Measurements from ENCODE around the gene SGK1. TPM values are rescaled to one million over a fixed set of nuclear protein-coding genes. Genes with fewer than 3 reads are reported as not detected.
"Not testable (repeated sequence)": the region's sequence is repeated elsewhere in the genome, so short reads cannot be mapped to it uniquely, and the experiment has no call there.

SGK1 gene
- total and polyA plus RNA-seq, 10 of the 15 experiments (the other 5 are each of a cell fraction or from before 2014, with no cell fraction given) = 0.62 to 5.1 (median 2.9) TPM

GRCh38 chr6:134256862-134257261 lies 61.0 kb downstream of the SGK1 start:
- ChIA-PET CTCF (interaction anchor here (1.0 kb wide), 1 partner anchor 203 kb away, joined by 3 read pairs; no protein-coding TSS in a partner anchor), SMC1A (ENCODE audit: uncharacterized antibody, unreplicated experiment) (interaction anchor here (1.3 kb wide), 1 partner anchor 95 kb away, joined by 3 read pairs; no protein-coding TSS in a partner anchor), RAD21 (ENCODE audit: unreplicated experiment) (no interaction called here), POLR2A (no interaction called here)
- Histone ChIP-seq H3K9ac (ENCODE audit: control insufficient read depth, insufficient read depth, low read length) (no peak overlapping the region), H3K4me2 (ENCODE audit: control insufficient read depth, insufficient read depth) (no peak overlapping the region), H3K79me2 (ENCODE audit: control insufficient read depth, insufficient read depth, low read length) (no peaks in the 10 kb centered on the region), H3K4me1 (ENCODE audit: control insufficient read depth, insufficient read depth, low read length) (no peaks in the 10 kb centered on the region), H2AFZ (ENCODE audit: control insufficient read depth, low read depth, low read length) (no peak overlapping the region), H4K20me1 (ENCODE audit: control insufficient read depth, insufficient read depth) (no peaks in the 10 kb centered on the region), H3K9me3 (replicated peaks; ENCODE audit: control insufficient read depth, insufficient read depth, low read length) (no peaks in the 10 kb centered on the region), H3K27me3 (replicated peaks in 1 of 2; ENCODE audit: control insufficient read depth in 2 of 2, insufficient read depth in 2 of 2, low read length in 1 of 2) (no peaks in the 10 kb centered on the region), H3K27ac (ENCODE audit: control insufficient read depth, insufficient read depth) (no peak overlapping the region), H3K4me3 (no peak overlapping the region), H3K36me3 (ENCODE audit: control insufficient read depth in 2 of 2, insufficient read depth in 2 of 2, low read length in 1 of 2) (no peaks in the 10 kb centered on the region)
- no TSS peak for BruUV-seq (replicated peaks)
- ATAC-seq (no peak), DNase-seq (ENCODE audit: low read depth, low spot score) (no peak), FAIRE-seq (no peak)
- in situ Hi-C loops (cut with MboI) (no loop called here), intact Hi-C loops (cut with micrococcal nuclease; ENCODE audit: unreplicated experiment) (no loop called here)
- TF ChIP-seq JUND (IDR thresholded peaks at IDR 0.05; ENCODE audit: low read depth, low read length) (no peak), ZSCAN29 (IDR thresholded peaks at IDR 0.05) (no peak), POU2F2 (IDR thresholded peaks at IDR 0.05; ENCODE audit: borderline replicate concordance, low read depth, low read length) (no peak), STAT3 (IDR thresholded peaks at IDR 0.05; ENCODE audit: low read depth, low read length) (no peak), ZNF274 (IDR thresholded peaks at IDR 0.05; ENCODE audit: insufficient read depth, insufficient read length) (no peak), KLF5 (IDR thresholded peaks at IDR 0.05; ENCODE audit: partially characterized antibody) (no peak), TARDBP (IDR thresholded peaks at IDR 0.05; ENCODE audit: borderline replicate concordance) (no peak), PAX5 (IDR thresholded peaks at IDR 0.05; ENCODE audit: borderline replicate concordance, low read depth, low read length) (no peak), KAT2A (conservative IDR thresholded peaks at IDR 0.05; ENCODE audit: control insufficient read depth, low read depth, low read length) (no peak), ZNF207 (IDR thresholded peaks at IDR 0.05; ENCODE audit: borderline replicate concordance) (no peak), BACH1 (IDR thresholded peaks at IDR 0.05; ENCODE audit: borderline replicate concordance) (no peak)
- 67% methylated on average over 8 of the region's 8 CpGs for WGBS (ENCODE audit: insufficient coverage, insufficient replicate concordance, low lambda C conversion rate, missing lambda C conversion rate)

- H3K4me1 ChIP-seq (ENCODE audit: control insufficient read depth, insufficient read depth, low read length); BruUV-seq (replicated peaks); H2AFZ ChIP-seq (ENCODE audit: control insufficient read depth, low read depth, low read length); RAD21 ChIA-PET (ENCODE audit: unreplicated experiment); H3K27ac ChIP-seq (ENCODE audit: control insufficient read depth, insufficient read depth); in situ Hi-C loops (cut with MboI); H3K79me2 ChIP-seq (ENCODE audit: control insufficient read depth, insufficient read depth, low read length); H3K27me3 ChIP-seq (replicated peaks in 1 of 2; ENCODE audit: control insufficient read depth in 2 of 2, insufficient read depth in 2 of 2, low read length in 1 of 2); H3K9me3 ChIP-seq (replicated peaks; ENCODE audit: control insufficient read depth, insufficient read depth, low read length); H3K4me2 ChIP-seq (ENCODE audit: control insufficient read depth, insufficient read depth); POLR2A ChIA-PET; CTCF ChIA-PET; intact Hi-C loops (cut with micrococcal nuclease; ENCODE audit: unreplicated experiment); H3K4me3 ChIP-seq; H3K9ac ChIP-seq (ENCODE audit: control insufficient read depth, insufficient read depth, low read length); FAIRE-seq; H4K20me1 ChIP-seq (ENCODE audit: control insufficient read depth, insufficient read depth); H3K36me3 ChIP-seq (ENCODE audit: control insufficient read depth in 2 of 2, insufficient read depth in 2 of 2, low read length in 1 of 2); ATAC-seq; DNase-seq (ENCODE audit: low read depth, low spot score): not testable (repeated sequence)
- 29% methylated on average over 1 of the region's 2 CpGs for WGBS (ENCODE audit: insufficient coverage, insufficient replicate concordance, low lambda C conversion rate, missing lambda C conversion rate)
- SMC1A ChIA-PET (ENCODE audit: uncharacterized antibody, unreplicated experiment) = interaction anchor here (0.6 kb wide), 1 partner anchor 234 kb away, joined by 3 read pairs; no protein-coding TSS in a partner anchor
These were observed 62.6 kb downstream of the SGK1 start for GRCh38 chr6:134255280-134255679.
